ENCODE data around the gene BLID. TPM values are rescaled to one million over a fixed set of nuclear protein-coding genes. Genes with fewer than 3 reads are reported as not detected.

The BLID gene
- total RNA-seq, 2 donors from 2014 or later: not detected

GRCh38 chr11:122097419-122098001, 18.5 kb downstream of the BLID start:
- Mint-ChIP-seq H3K4me1 (ENCODE audit: low read depth) (peaks cover 7% of the 10 kb centered on the region), H3K9me3 (no peaks in the 10 kb centered on the region), H3K27ac (no peak overlapping the region), H3K27me3 (ENCODE audit: low read depth) (peaks cover 9% of the 10 kb centered on the region), H3K4me3 (no peak overlapping the region), H3K36me3 (ENCODE audit: insufficient read depth in 2 of 2) (no peaks in the 10 kb centered on the region)
- ATAC-seq (replicated peaks in 1 of 2): no peak
- DNase-seq: no peak

GRCh38 chr11:122096272-122097112, 19.5 kb downstream of the BLID start:
- Mint-ChIP-seq H3K9me3 (no peaks in the 10 kb centered on the region), H3K36me3 (ENCODE audit: insufficient read depth in 2 of 2) (no peaks in the 10 kb centered on the region), H3K27me3 (ENCODE audit: low read depth) (peaks cover 9% of the 10 kb centered on the region), H3K4me1 (ENCODE audit: low read depth) (peaks cover 7% of the 10 kb centered on the region), H3K4me3 (no peak overlapping the region), H3K27ac (no peak overlapping the region)
- DNase-seq (no peak), ATAC-seq (replicated peaks in 1 of 2) (no peak)

- no peaks in the 10 kb centered on the region for H3K36me3 Mint-ChIP-seq (ENCODE audit: insufficient read depth in 2 of 2)
- ATAC-seq (replicated peaks in 1 of 2) (no peak), DNase-seq (no peak)
- peaks cover 0 to 2% of the 10 kb centered on the region in 2 donors for H3K9me3 Mint-ChIP-seq
- H3K4me1 Mint-ChIP-seq (ENCODE audit: low read depth): peaks cover 7% of the 10 kb centered on the region
- H3K27me3 Mint-ChIP-seq (ENCODE audit: low read depth): peaks cover 9% of the 10 kb centered on the region
- H3K4me3 Mint-ChIP-seq: no peak overlapping the region
- H3K27ac Mint-ChIP-seq: no peak overlapping the region
Measured at GRCh38 chr11:122095681-122096262, 20.2 kb downstream of the BLID start.

DNA sequence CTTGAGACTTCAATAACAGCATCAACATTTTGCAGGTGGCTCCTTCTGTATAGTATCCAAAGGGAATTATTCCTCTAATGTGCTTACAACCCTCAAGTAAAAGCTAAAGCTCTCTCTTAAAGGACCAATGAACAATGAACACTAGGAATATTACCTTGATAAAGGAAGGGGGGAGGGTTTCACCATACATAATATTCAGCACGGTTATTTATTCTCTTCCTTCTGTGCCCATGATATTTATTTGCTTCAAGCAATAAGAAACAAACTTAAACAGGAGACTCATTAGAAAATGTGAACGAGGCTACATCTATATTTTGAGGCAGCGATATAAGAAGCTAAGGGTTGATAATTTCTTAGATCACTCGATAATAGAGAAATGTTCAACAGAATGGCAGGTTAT, 21.2 kb downstream of the BLID start:
- Mint-ChIP-seq H3K36me3 (ENCODE audit: insufficient read depth in 2 of 2) (no peaks in the 10 kb centered on the region), H3K4me3 (no peak overlapping the region), H3K27me3 (ENCODE audit: low read depth) (peaks cover 9% of the 10 kb centered on the region), H3K27ac (no peak overlapping the region), H3K9me3 (peaks cover 0 to 3% of the 10 kb centered on the region in 2 donors), H3K4me1 (ENCODE audit: low read depth) (peaks cover 1% of the 10 kb centered on the region)
- DNase-seq (no peak), ATAC-seq (replicated peaks in 1 of 2) (no peak)

GRCh38 chr11:122093731-122094275, 22.2 kb downstream of the BLID start:
- ATAC-seq (replicated peaks in 1 of 2) (no peak), DNase-seq (no peak)
- Mint-ChIP-seq H3K27me3 (ENCODE audit: low read depth) (peaks cover 9% of the 10 kb centered on the region), H3K36me3 (ENCODE audit: insufficient read depth in 2 of 2) (no peaks in the 10 kb centered on the region), H3K9me3 (peaks cover 0 to 3% of the 10 kb centered on the region in 2 donors), H3K27ac (no peak overlapping the region), H3K4me3 (no peak overlapping the region), H3K4me1 (ENCODE audit: low read depth) (no peaks in the 10 kb centered on the region)

- H3K27me3 Mint-ChIP-seq (ENCODE audit: low read depth): no peaks in the 10 kb centered on the region
- H3K36me3 Mint-ChIP-seq (ENCODE audit: insufficient read depth in 2 of 2): no peaks in the 10 kb centered on the region
- no peak overlapping the region for H3K4me3 Mint-ChIP-seq
- no peaks in the 10 kb centered on the region for H3K4me1 Mint-ChIP-seq (ENCODE audit: low read depth)
- no peak for ATAC-seq (replicated peaks in 1 of 2)
- DNase-seq: no peak
- H3K9me3 Mint-ChIP-seq: peaks cover 0 to 3% of the 10 kb centered on the region in 2 donors
- H3K27ac Mint-ChIP-seq: no peak overlapping the region
Measured at GRCh38 chr11:122091835-122092234, 24.2 kb downstream of the BLID start.

- Mint-ChIP-seq H3K36me3 (ENCODE audit: insufficient read depth in 2 of 2) (no peaks in the 10 kb centered on the region), H3K9me3 (peaks cover 0 to 3% of the 10 kb centered on the region in 2 donors), H3K4me3 (no peak overlapping the region), H3K27ac (no peak overlapping the region), H3K4me1 (ENCODE audit: low read depth) (no peaks in the 10 kb centered on the region), H3K27me3 (ENCODE audit: low read depth) (no peaks in the 10 kb centered on the region)
- no peak for DNase-seq
- ATAC-seq (replicated peaks in 1 of 2): no peak
Measured at GRCh38 chr11:122089111-122089510, 26.9 kb downstream of the BLID start.

DNA sequence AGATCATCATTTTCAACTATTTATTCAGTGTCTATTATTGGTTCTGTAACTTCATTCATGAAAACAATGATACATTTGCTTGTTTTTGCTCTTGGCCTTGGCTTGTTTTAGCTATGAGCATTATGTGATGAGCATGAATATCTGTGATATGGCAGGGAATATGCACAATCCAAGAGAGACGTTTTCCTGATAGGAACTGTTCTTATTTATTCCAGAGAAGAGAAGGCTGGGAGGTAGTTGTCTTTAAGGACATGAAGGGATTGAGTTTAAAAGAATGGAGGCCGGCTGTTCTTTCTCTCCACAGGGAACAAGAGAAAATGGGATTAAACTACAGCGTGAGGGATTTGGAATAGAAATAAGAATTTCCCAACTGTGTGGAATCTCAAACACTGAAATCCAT, 30.3 kb downstream of the BLID start:
- no peak for DNase-seq
- no peaks in the 10 kb centered on the region for H3K36me3 Mint-ChIP-seq (ENCODE audit: insufficient read depth in 2 of 2)
- H3K9me3 Mint-ChIP-seq: peaks cover 0 to under 1% of the 10 kb centered on the region in 2 donors
- H3K4me3 Mint-ChIP-seq: no peak overlapping the region
- no peak overlapping the region for H3K27ac Mint-ChIP-seq
- H3K4me1 Mint-ChIP-seq (ENCODE audit: low read depth): no peaks in the 10 kb centered on the region
- no peaks in the 10 kb centered on the region for H3K27me3 Mint-ChIP-seq (ENCODE audit: low read depth)
- ATAC-seq (replicated peaks in 1 of 2): no peak

DNA sequence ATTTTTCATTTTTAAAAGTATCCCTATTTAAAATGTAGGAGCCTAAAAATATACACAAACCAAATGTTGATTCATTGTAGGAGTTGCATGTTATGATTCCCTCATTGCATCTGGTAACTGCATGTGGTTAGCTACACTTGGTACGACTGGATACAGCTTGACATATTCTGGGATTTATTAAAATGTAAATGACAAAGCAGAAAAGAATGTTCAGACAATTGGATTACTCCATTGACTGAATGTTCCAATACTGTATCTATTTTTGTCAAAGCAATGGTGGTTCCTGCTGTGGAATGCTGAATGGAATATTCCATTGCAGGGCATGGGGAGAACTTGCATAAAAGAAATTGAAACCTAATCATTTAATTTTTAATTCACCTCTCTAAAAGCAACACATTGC, 30.8 kb downstream of the BLID start:
- no peak overlapping the region for H3K4me3 Mint-ChIP-seq
- H3K27me3 Mint-ChIP-seq (ENCODE audit: low read depth): no peaks in the 10 kb centered on the region
- DNase-seq (no peak), ATAC-seq (replicated peaks in 1 of 2) (no peak)
- no peaks in the 10 kb centered on the region for H3K36me3 Mint-ChIP-seq (ENCODE audit: insufficient read depth in 2 of 2)
- no peak overlapping the region for H3K27ac Mint-ChIP-seq
- no peaks in the 10 kb centered on the region for H3K4me1 Mint-ChIP-seq (ENCODE audit: low read depth)
- no peaks in the 10 kb centered on the region for H3K9me3 Mint-ChIP-seq

- Mint-ChIP-seq H3K27me3 (ENCODE audit: low read depth) (no peaks in the 10 kb centered on the region), H3K9me3 (no peaks in the 10 kb centered on the region), H3K27ac (no peak overlapping the region), H3K36me3 (ENCODE audit: insufficient read depth in 2 of 2) (no peaks in the 10 kb centered on the region), H3K4me3 (no peak overlapping the region), H3K4me1 (ENCODE audit: low read depth) (no peaks in the 10 kb centered on the region)
- ATAC-seq (replicated peaks in 1 of 2): no peak
- DNase-seq: no peak
Measured at GRCh38 chr11:122082205-122082604, 33.8 kb downstream of the BLID start.

GRCh38 chr11:122081073-122081472, 34.9 kb downstream of the BLID start:
- DNase-seq (no peak), ATAC-seq (replicated peaks in 1 of 2) (no peak)
- H3K9me3 Mint-ChIP-seq: no peaks in the 10 kb centered on the region
- H3K36me3 Mint-ChIP-seq (ENCODE audit: insufficient read depth in 2 of 2): no peaks in the 10 kb centered on the region
- no peaks in the 10 kb centered on the region for H3K4me1 Mint-ChIP-seq (ENCODE audit: low read depth)
- no peaks in the 10 kb centered on the region for H3K27me3 Mint-ChIP-seq (ENCODE audit: low read depth)
- no peak overlapping the region for H3K27ac Mint-ChIP-seq
- H3K4me3 Mint-ChIP-seq: no peak overlapping the region

DNA sequence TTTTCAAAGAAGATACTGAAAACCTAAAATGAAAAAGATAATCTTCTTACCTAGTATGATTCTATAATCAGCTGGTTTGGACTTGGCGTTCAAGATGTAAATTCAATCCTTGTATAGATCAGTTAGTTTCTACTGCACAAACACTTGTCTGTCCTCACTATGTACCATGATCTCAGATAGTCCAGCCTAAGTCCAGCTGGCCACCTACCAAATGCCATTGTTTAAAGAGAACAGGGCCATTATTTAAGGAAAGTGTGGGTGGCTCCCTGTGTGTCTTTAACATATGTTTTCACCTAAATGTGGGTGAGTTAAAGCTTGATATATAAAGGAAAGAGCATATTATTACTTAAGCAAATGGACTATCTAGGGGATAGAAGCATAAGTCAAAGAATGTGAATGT, 38.6 kb downstream of the BLID start:
- H3K4me1 Mint-ChIP-seq (ENCODE audit: low read depth): no peaks in the 10 kb centered on the region
- no peaks in the 10 kb centered on the region for H3K9me3 Mint-ChIP-seq
- DNase-seq (no peak), ATAC-seq (replicated peaks in 1 of 2) (no peak)
- H3K27ac Mint-ChIP-seq: no peak overlapping the region
- no peak overlapping the region for H3K4me3 Mint-ChIP-seq
- no peaks in the 10 kb centered on the region for H3K36me3 Mint-ChIP-seq (ENCODE audit: insufficient read depth in 2 of 2)
- H3K27me3 Mint-ChIP-seq (ENCODE audit: low read depth): no peaks in the 10 kb centered on the region

GRCh38 chr11:122076512-122077120, 39.4 kb downstream of the BLID start:
- Mint-ChIP-seq H3K4me1 (ENCODE audit: low read depth) (no peaks in the 10 kb centered on the region), H3K27me3 (ENCODE audit: low read depth) (no peaks in the 10 kb centered on the region), H3K9me3 (no peaks in the 10 kb centered on the region), H3K4me3 (no peak overlapping the region), H3K36me3 (ENCODE audit: insufficient read depth in 2 of 2) (no peaks in the 10 kb centered on the region), H3K27ac (no peak overlapping the region)
- DNase-seq (no peak), ATAC-seq (replicated peaks in 1 of 2) (no peak)

All from activated T-cell treated with anti-CD3 and anti-CD28 coated beads, Interleukin-2, amount 50 U/mL, for 72 hours (primary cell).